IMR-90 (cell line): Measurements from ENCODE around the gene TGFB3. TPM values are rescaled to one million over a fixed set of nuclear protein-coding genes. Genes with fewer than 3 reads are reported as not detected.

Source experiments
- ATAC-seq: fragments of 200-7000 bp; cut with Tn5 transposase; 2 replicates; pipeline ENCODE4 v1.9.1; 2020; ENCODE audit warnings: low read depth, mild to moderate bottlenecking, moderate library complexity
- BruUV-seq: library from RNA; stranded (reverse); fragments of 400-500 nt; replicated peaks from 2 replicates; lab custom pipeline; 2021; lab: Mats Ljungman, UMichigan
- CTCF ChIA-PET: fragments of 300-600 bp; formaldehyde crosslinking; extraction: SDS; loops from one replicate; lab custom pipeline; 2021; ENCODE audit warnings: antibody characterized with exemption; lab: Yijun Ruan, JAX
- POLR2A ChIA-PET: fragments of 300-600 bp; sonication (Branson Sonifier 250); formaldehyde crosslinking; loops from one replicate; lab custom pipeline; 2022; ENCODE audit warnings: antibody characterized with exemption; ENCODE audit not compliant: unreplicated experiment; lab: Charles Lee
- DNase-seq: peaks from one replicate; pipeline ENCODE4 v3.0.0; 2013
- H2AFZ ChIP-seq: replicated peaks from 2 replicates; pipeline ENCODE3; 2013; ENCODE audit warnings: low read length, mild to moderate bottlenecking; ENCODE audit not compliant: poor library complexity
- H2AK5ac ChIP-seq: 2 replicates; pipeline ENCODE4 v1.6.1; 2013; ENCODE audit warnings: low read depth, low read length, inconsistent platforms
- H2AK9ac ChIP-seq: replicated peaks from 2 replicates; pipeline ENCODE3; 2013; ENCODE audit warnings: mild to moderate bottlenecking, low read depth, low read length, moderate library complexity; ENCODE audit not compliant: poor library complexity
- H2BK120ac ChIP-seq: 2 replicates; pipeline ENCODE4 v1.6.1; 2013; ENCODE audit warnings: low read depth, low read length, inconsistent platforms
- H2BK15ac ChIP-seq: 3 replicates; pipeline ENCODE4 v1.6.1; 2013; ENCODE audit warnings: low read depth, low read length, inconsistent platforms
- H2BK20ac ChIP-seq: 2 replicates; pipeline ENCODE4 v1.6.1; 2013; ENCODE audit warnings: low read depth, mild to moderate bottlenecking, inconsistent platforms, low read length, moderate library complexity
- H2BK5ac ChIP-seq: 2 replicates; pipeline ENCODE4 v1.6.1; 2013; ENCODE audit warnings: mild to moderate bottlenecking, low read depth, low read length, inconsistent platforms; ENCODE audit not compliant: poor library complexity, severe bottlenecking
- H3K14ac ChIP-seq: replicated peaks from 2 replicates; pipeline ENCODE4 v1.6.1; 2013; ENCODE audit warnings: low read depth, low read length, inconsistent platforms
- H3K18ac ChIP-seq: 2 replicates; pipeline ENCODE4 v1.6.1; 2013; ENCODE audit warnings: low read depth, low read length, control low read depth
- H3K23ac ChIP-seq: 2 replicates; pipeline ENCODE4 v1.6.1; 2013; ENCODE audit warnings: low read depth, low read length, inconsistent platforms
- H3K27ac ChIP-seq: 2 replicates; pipeline ENCODE4 v1.5.1; 2013; ENCODE audit warnings: mild to moderate bottlenecking, control low read depth, low read length; ENCODE audit not compliant: insufficient read depth
- H3K27me3 ChIP-seq: 2 replicates; pipeline ENCODE4 v1.6.1; 2013; ENCODE audit warnings: low read length; ENCODE audit not compliant: control insufficient read depth, insufficient read depth
- H3K36me3 ChIP-seq: 2 replicates; pipeline ENCODE4 v1.6.1; 2013; ENCODE audit warnings: low read length, mixed read lengths; ENCODE audit not compliant: control insufficient read depth, insufficient read depth
- H3K4ac ChIP-seq: 2 replicates; pipeline ENCODE4 v1.6.1; 2013; ENCODE audit warnings: low read depth, low read length, inconsistent platforms
- H3K4me1 ChIP-seq: 2 replicates; pipeline ENCODE4 v1.6.1; 2013; ENCODE audit warnings: low read length, mixed read lengths; ENCODE audit not compliant: control insufficient read depth, insufficient read depth
- H3K4me2 ChIP-seq: 2 replicates; pipeline ENCODE4 v1.6.1; 2013; ENCODE audit warnings: low read depth, mild to moderate bottlenecking, control low read depth, low read length, moderate library complexity
- H3K4me3 ChIP-seq: 2 replicates; pipeline ENCODE4 v1.5.1; 2013; ENCODE audit warnings: low read depth, mild to moderate bottlenecking, control low read depth, low read length, moderate library complexity; ENCODE audit not compliant: insufficient read depth
- H3K56ac ChIP-seq: 2 replicates; pipeline ENCODE4 v1.6.1; 2013; ENCODE audit warnings: low read length, inconsistent platforms; ENCODE audit not compliant: insufficient read depth; ENCODE audit errors: extremely low read depth
- H3K79me1 ChIP-seq, 2 experiments: 2 replicates each; pipeline ENCODE4 v1.6.1; 2013; ENCODE audit warnings: low read length in 2 of 2, inconsistent platforms in 1 of 2, low read depth in 1 of 2
- H3K9ac ChIP-seq: 2 replicates; pipeline ENCODE4 v1.6.1; 2013; ENCODE audit warnings: low read depth, low read length, control low read depth
- H3K9me1 ChIP-seq: 2 replicates; pipeline ENCODE4 v1.6.1; 2013; ENCODE audit warnings: low read length, inconsistent platforms; ENCODE audit not compliant: insufficient read depth
- H3K9me3 ChIP-seq: 2 replicates; pipeline ENCODE4 v1.6.1; 2013; ENCODE audit warnings: low read length; ENCODE audit not compliant: control insufficient read depth, insufficient read depth
- H4K20me1 ChIP-seq: 2 replicates; pipeline ENCODE4 v1.6.1; 2013; ENCODE audit warnings: low read length, inconsistent platforms; ENCODE audit not compliant: insufficient read depth
- H4K5ac ChIP-seq: 2 replicates; pipeline ENCODE4 v1.6.1; 2013; ENCODE audit warnings: mild to moderate bottlenecking, low read depth, low read length, control low read depth
- H4K8ac ChIP-seq, 2 experiments: 2 replicates each; pipeline ENCODE4 v1.6.1; 2013; ENCODE audit warnings: low read depth in 2 of 2, low read length in 2 of 2, control low read depth in 1 of 2, inconsistent platforms in 1 of 2
- H4K91ac ChIP-seq: 2 replicates; pipeline ENCODE4 v1.6.1; 2013; ENCODE audit warnings: low read depth, low read length, inconsistent platforms; ENCODE audit not compliant: insufficient read depth
- BHLHE40 ChIP-seq: fragments of 150-350 bp; IDR thresholded peaks from 2 replicates; pipeline ENCODE4 v1.6.1; 2016; ENCODE audit warnings: mild to moderate bottlenecking, low read depth, low read length
- CEBPB ChIP-seq: IDR thresholded peaks from 2 replicates; pipeline ENCODE4 v1.6.1; 2012; ENCODE audit warnings: low read depth, low read length, improper control_type of control experiment
- CHD1 ChIP-seq: IDR thresholded peaks from 2 replicates; pipeline ENCODE4 v1.6.1; 2012; ENCODE audit warnings: low read depth, low read length, improper control_type of control experiment
- CTCF ChIP-seq: conservative IDR thresholded peaks from 2 replicates; pipeline ENCODE4 v1.5.1; 2012; ENCODE audit warnings: mild to moderate bottlenecking, low read depth, low read length, improper control_type of control experiment
- ELK1 ChIP-seq: fragments of 150-350 bp; IDR thresholded peaks from 2 replicates; pipeline ENCODE4 v1.6.1; 2016; ENCODE audit warnings: low read depth, mild to moderate bottlenecking, low read length, moderate library complexity, borderline replicate concordance
- FOS ChIP-seq: fragments of 150-350 bp; IDR thresholded peaks from 2 replicates; pipeline ENCODE4 v1.6.1; 2016; ENCODE audit warnings: low read depth, low read length
- MAFK ChIP-seq: IDR thresholded peaks from 2 replicates; pipeline ENCODE4 v1.6.1; 2012; ENCODE audit warnings: low read depth, low read length, improper control_type of control experiment
- MAZ ChIP-seq: IDR thresholded peaks from 2 replicates; pipeline ENCODE4 v1.6.1; 2012; ENCODE audit warnings: low read depth, mild to moderate bottlenecking, low read length, improper control_type of control experiment, moderate library complexity, borderline replicate concordance
- MXI1 ChIP-seq: IDR thresholded peaks from 2 replicates; pipeline ENCODE4 v1.6.1; 2012; ENCODE audit warnings: low read depth, mild to moderate bottlenecking, low read length, moderate library complexity, borderline replicate concordance
- NFE2L2 ChIP-seq: fragments of 150-350 bp; IDR thresholded peaks from 2 replicates; pipeline ENCODE4 v1.6.1; 2016; ENCODE audit warnings: low read depth, mild to moderate bottlenecking, low read length
- POLR2A ChIP-seq: IDR thresholded peaks from 2 replicates; pipeline ENCODE4 v1.6.1; 2012; ENCODE audit warnings: mild to moderate bottlenecking, low read depth, low read length
- RCOR1 ChIP-seq: IDR thresholded peaks from 2 replicates; pipeline ENCODE4 v1.6.1; 2012; ENCODE audit warnings: mild to moderate bottlenecking, low read length, improper control_type of control experiment; ENCODE audit not compliant: insufficient replicate concordance
- RFX5 ChIP-seq: IDR thresholded peaks from 2 replicates; pipeline ENCODE4 v1.8.0; 2012; ENCODE audit warnings: low read depth, mild to moderate bottlenecking, low read length, moderate library complexity
- SMC3 ChIP-seq: fragments of 150-350 bp; IDR thresholded peaks from 2 replicates; pipeline ENCODE4 v1.6.1; 2016; ENCODE audit warnings: low read depth, mild to moderate bottlenecking, antibody characterized with exemption, low read length, moderate library complexity
- USF2 ChIP-seq: fragments of 150-350 bp; IDR thresholded peaks from 2 replicates; pipeline ENCODE4 v1.6.1; 2017; ENCODE audit warnings: mild to moderate bottlenecking, antibody characterized with exemption, low read length, low read depth
- WGBS, 2 experiments: methylation state at CpG; one replicate each; pipeline versions ENCODE4 v1.1.5 to v1.1.7; 2013; ENCODE audit warnings: missing lambda C conversion rate in 2 of 2; ENCODE audit not compliant: insufficient read length in 1 of 2; ENCODE audit errors: extremely low coverage in 2 of 2; 5-methylcytosine and 5-hydroxymethylcytosine counted together
- dilution Hi-C: fragments of 300-500 bp; cut with HindIII; formaldehyde crosslinking; loops from one replicate; pipeline ENCODE4 v1.14.3; 2018; ENCODE audit warnings: low sequenced_read_pairs; ENCODE audit not compliant: unreplicated experiment
- in situ Hi-C: fragments of 300-500 bp; cut with MboI; formaldehyde crosslinking; loops from 3 replicates; pipeline ENCODE4 v1.14.3; 2019; ENCODE audit warnings: low sequenced_read_pairs, inconsistent platforms, mixed read lengths
- intact Hi-C: fragments of 100-400 bp; cut with micrococcal nuclease; formaldehyde crosslinking; loops from 2 replicates; pipeline ENCODE4 v1.10.0; 2022
- polyA plus RNA-seq, 3 experiments: library from polyadenylated mRNA; depleted of rRNA; stranded (reverse); fragments of >200 nt; gene quantifications; 2 replicates each; pipeline ENCODE4 v1.2.3, GENCODE V29; 2012; ENCODE audit warnings: low replicate concordance in 1 of 3
- total RNA-seq: library from RNA; depleted of rRNA; stranded (reverse); fragments of >200 nt; gene quantifications from 2 replicates; pipeline ENCODE4 v1.2.3, GENCODE V29; 2012

TGFB3 gene
- total and polyA plus RNA-seq, 2 of the 4 experiments (the other 2 are of a cell fraction): 2.2 to 4.3 TPM

- Histone ChIP-seq H4K91ac (no peak overlapping the region), H2AFZ (no peak overlapping the region), H2BK120ac (no peak overlapping the region), H2BK15ac (no peak overlapping the region), H2AK5ac (no peak overlapping the region), H3K36me3 (no peaks in the 10 kb centered on the region), H3K56ac (no peak overlapping the region), H3K4me2 (no peak overlapping the region), H2BK20ac (no peak overlapping the region), H3K4me3 (no peak overlapping the region), H3K27ac (no peak overlapping the region), H3K4me1 (peaks cover 7% of the 10 kb centered on the region; the same call in 1 of the 2 replicates), H3K4ac (no peak overlapping the region), H3K23ac (no peak overlapping the region), H2BK5ac (no peak overlapping the region), H3K27me3 (no peaks in the 10 kb centered on the region; the same call in none of the 2 replicates), H3K9me3 (no peaks in the 10 kb centered on the region), H3K9ac (no peak overlapping the region), H4K5ac (no peak overlapping the region), H3K14ac (no peak overlapping the region), H3K18ac (no peak overlapping the region), H4K8ac (no peak overlapping the region), H3K79me1 (no peaks in the 10 kb centered on the region), H4K20me1 (no peaks in the 10 kb centered on the region), H2AK9ac (no peak overlapping the region), H3K9me1 (no peaks in the 10 kb centered on the region)
- POLR2A ChIA-PET: no interaction called here
- ATAC-seq (no peak), DNase-seq (no peak)
- CTCF ChIA-PET: interaction anchor here (0.7 to 1.1 kb wide), 6 partner anchors 71 to 399 kb away, joined by 3 to 6 read pairs (median 4); no protein-coding TSS in a partner anchor
- dilution Hi-C loops (no loop called here), in situ Hi-C loops (loop anchor here (25.0 kb wide), 1 partner anchor 1085 kb away; no protein-coding TSS in a partner anchor), intact Hi-C loops (loop anchor here (1.0 kb wide), 2 partner anchors 71 to 263 kb away; no protein-coding TSS in a partner anchor)
- no TSS peak for BruUV-seq
- no CpG with 5 or more reads among the region's 8 CpGs for WGBS, 2 experiments
- TF ChIP-seq SMC3 (no peak), CEBPB (no peak), BHLHE40 (no peak), ELK1 (no peak), CTCF (no peak), USF2 (no peak), MXI1 (no peak), NFE2L2 (no peak), RCOR1 (no peak), RFX5 (no peak), MAFK (no peak), MAZ (no peak), FOS (no peak), CHD1 (no peak), POLR2A (no peak)
Measured at GRCh38 chr14:75976826-75977581, 4.8 kb downstream of the TGFB3 start.
